ENCODE data around the gene PHYHD1. TPM values are rescaled to one million over a fixed set of nuclear protein-coding genes. Genes with fewer than 3 reads are reported as not detected.
A peak's percentile ranks its signal among the peaks of the same experiment; 100 is the strongest.
"Not testable (repeated sequence)": the region's sequence is repeated elsewhere in the genome, so short reads cannot be mapped to it uniquely, and the experiment has no call there.

Gene PHYHD1
- total RNA-seq, 4 donors from 2014 or later, result 9.5 to 39.3 (median 30.3) TPM

DNA sequence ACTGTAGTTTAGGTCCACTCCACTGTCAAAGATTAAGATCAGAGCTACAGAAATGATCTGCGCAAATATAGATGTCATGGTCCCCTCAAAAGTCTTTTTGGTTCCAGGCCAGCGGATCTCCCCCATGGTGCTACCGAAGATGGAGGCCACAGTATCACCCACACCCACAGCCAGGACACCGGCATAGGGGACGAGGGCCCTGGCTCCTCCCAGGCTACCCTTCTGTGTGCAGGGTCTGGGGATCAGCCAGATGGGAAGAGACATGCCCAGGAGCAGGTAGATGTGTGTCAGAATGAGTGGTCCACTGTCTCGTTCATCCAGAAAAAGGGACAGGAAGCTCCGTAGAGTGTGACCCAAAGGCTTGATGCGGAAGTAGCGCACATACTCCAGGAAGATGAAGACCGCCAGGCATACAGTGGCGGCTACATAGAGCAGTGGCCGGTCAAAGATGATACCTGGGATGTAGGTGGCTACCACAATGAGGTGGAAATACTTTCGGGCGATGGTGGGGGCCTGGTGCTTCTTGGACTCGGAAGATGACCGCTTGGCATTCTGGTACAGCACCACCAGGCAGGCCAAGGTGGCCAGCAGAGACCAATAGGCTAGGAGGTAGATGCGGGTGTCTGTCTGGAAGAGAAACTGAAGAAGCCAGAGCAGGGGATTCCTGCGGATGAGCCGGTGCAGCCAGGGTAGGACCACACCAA is 25.2 kb downstream of the PHYHD1 start:
- intact Hi-C loops (cut with DNase I; ENCODE audit: low total_unique reads), result loop anchor here (2.0 to 5.0 kb wide), 2 partner anchors 63 to 91 kb away; partner anchors contain the start of genes LRRC8A and MIGA2
- Histone ChIP-seq H3K27me3 (no peaks in the 10 kb centered on the region), H3K4me1 (peaks cover 18 to 20% of the 10 kb centered on the region in 2 donors), H3K27ac (peak overlapping the region in 3 of 4 donors; percentile 97 to 100 (median 97)), H3K4me3 (peak overlapping the region in 2 of 4 donors; percentile 96 to 98), H3K9me3 (no peaks in the 10 kb centered on the region), H3K36me3 (peaks cover 0 to 20% of the 10 kb centered on the region in 2 donors)
- ATAC-seq (no peak), DNase-seq (no peak)
- in situ Hi-C loops (cut with MboI; ENCODE audit: low sequenced_read_pairs in 4 of 4), result no loop called here
- no peak for TF ChIP-seq POLR2A (IDR thresholded peaks at IDR 0.05)
- TF ChIP-seq, protein P1, sequence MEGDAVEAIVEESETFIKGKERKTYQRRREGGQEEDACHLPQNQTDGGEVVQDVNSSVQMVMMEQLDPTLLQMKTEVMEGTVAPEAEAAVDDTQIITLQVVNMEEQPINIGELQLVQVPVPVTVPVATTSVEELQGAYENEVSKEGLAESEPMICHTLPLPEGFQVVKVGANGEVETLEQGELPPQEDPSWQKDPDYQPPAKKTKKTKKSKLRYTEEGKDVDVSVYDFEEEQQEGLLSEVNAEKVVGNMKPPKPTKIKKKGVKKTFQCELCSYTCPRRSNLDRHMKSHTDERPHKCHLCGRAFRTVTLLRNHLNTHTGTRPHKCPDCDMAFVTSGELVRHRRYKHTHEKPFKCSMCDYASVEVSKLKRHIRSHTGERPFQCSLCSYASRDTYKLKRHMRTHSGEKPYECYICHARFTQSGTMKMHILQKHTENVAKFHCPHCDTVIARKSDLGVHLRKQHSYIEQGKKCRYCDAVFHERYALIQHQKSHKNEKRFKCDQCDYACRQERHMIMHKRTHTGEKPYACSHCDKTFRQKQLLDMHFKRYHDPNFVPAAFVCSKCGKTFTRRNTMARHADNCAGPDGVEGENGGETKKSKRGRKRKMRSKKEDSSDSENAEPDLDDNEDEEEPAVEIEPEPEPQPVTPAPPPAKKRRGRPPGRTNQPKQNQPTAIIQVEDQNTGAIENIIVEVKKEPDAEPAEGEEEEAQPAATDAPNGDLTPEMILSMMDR (IDR thresholded peaks at IDR 0.05 in 4 of 5, conservative IDR thresholded peaks at IDR 0.05 in 1 of 5), result no peak

- intact Hi-C loops (cut with DNase I; ENCODE audit: low total_unique reads) (loop anchor here (2.0 to 5.0 kb wide), 2 partner anchors 64 to 91 kb away; partner anchors contain the start of genes LRRC8A and MIGA2), in situ Hi-C loops (cut with MboI; ENCODE audit: low sequenced_read_pairs in 4 of 4) (no loop called here)
- H3K27ac ChIP-seq, result peak overlapping the region; percentile 88 to 100 (median 97)
- ATAC-seq (peak in 1 of 2 donors; percentile 34), DNase-seq (peak in 1 of 2 donors; percentile 28)
- H3K4me3 ChIP-seq, result peak overlapping the region; percentile 67 to 98 (median 94)
- peaks cover 0 to 23% of the 10 kb centered on the region in 2 donors for H3K36me3 ChIP-seq
- no peaks in the 10 kb centered on the region for H3K9me3 ChIP-seq
- H3K4me1 ChIP-seq, result peaks cover 18 to 20% of the 10 kb centered on the region in 2 donors
- H3K27me3 ChIP-seq, result no peaks in the 10 kb centered on the region
- TF ChIP-seq, protein P1 (IDR thresholded peaks at IDR 0.05 in 4 of 5, conservative IDR thresholded peaks at IDR 0.05 in 1 of 5), result no peak
- TF ChIP-seq POLR2A (IDR thresholded peaks at IDR 0.05), result no peak
Observed at GRCh38 chr9:128946571-128947276, 25.9 kb downstream of the PHYHD1 start.

DNA sequence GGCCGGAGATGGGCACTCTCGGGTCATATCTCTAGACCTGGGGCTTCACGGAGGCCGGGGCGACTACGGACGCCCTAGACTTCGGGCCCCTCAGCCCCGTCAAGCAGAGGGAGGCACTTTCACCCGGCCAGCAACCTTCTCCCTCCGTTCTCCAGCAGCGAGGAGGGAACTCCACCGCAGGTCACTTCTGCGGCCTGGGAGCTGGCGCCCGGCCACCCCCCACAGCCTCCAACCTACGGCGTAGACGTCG is 26.4 kb downstream of the PHYHD1 start:
- Histone ChIP-seq H3K27me3 (no peaks in the 10 kb centered on the region), H3K36me3 (peaks cover 0 to 27% of the 10 kb centered on the region in 2 donors), H3K27ac (peak overlapping the region; percentile 88 to 100 (median 97)), H3K4me3 (peak overlapping the region; percentile 67 to 98 (median 94)), H3K4me1 (peaks cover 18 to 20% of the 10 kb centered on the region in 2 donors), H3K9me3 (no peaks in the 10 kb centered on the region)
- in situ Hi-C loops (cut with MboI; ENCODE audit: low sequenced_read_pairs in 4 of 4), result no loop called here
- TF ChIP-seq, protein P1 (IDR thresholded peaks at IDR 0.05 in 4 of 5, conservative IDR thresholded peaks at IDR 0.05 in 1 of 5), result no peak
- TF ChIP-seq POLR2A (IDR thresholded peaks at IDR 0.05), result no peak
- DNase-seq (no peak), ATAC-seq (peak; percentile 25 to 44)
- intact Hi-C loops (cut with DNase I; ENCODE audit: low total_unique reads), result loop anchor here (2.0 to 5.0 kb wide), 2 partner anchors 64 to 90 kb away; partner anchors contain the start of genes LRRC8A and MIGA2

DNA sequence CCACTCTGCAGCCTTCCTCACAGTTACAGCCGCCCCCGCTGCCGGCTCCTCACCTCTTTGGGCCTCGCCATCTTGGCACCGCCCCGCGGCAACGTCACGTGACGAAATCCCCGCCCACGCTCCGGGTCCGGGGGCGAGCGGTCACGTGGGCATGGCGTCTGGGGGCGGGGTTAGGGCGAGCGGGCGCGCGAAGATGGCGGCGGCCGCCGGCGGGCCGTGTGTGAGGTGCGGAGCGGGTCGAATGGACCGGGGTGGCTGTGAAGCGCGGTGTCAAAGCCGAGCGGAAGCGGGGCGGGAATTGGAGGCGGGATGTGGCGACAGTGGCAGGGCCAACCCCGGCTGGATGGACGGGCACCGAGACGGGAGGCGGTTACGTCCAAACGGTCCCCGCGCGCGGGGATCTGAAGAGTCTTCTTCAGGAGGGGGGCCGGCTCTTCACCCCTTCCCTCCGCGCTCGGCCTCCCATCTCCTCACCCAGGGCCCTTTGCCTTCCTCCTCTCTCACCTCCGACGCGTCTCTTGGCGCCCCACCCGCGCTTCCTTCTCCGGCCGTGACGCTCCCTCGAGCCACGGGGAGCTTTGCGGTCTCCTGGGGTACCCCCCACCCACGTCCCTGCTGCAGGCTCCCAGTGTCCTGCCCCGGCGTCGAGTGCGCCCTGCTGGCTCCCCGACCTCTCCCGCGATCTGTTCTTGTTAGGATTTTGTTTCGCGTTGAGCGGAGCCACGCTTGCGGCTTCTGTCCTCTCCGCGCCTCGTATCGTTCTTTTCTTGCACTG is 26.9 kb downstream of the PHYHD1 start, which contains the start of the genes DOLK and NUP188:
Gene DOLK, minus strand, starts transcription at position 77 of the 775 bp plus-strand sequence. CDS start 300 bp downstream, outside the sequence.
Gene NUP188, plus strand, starts transcription at position 173 of the 775 bp plus-strand sequence. Its CDS starts 21 bp downstream, at position 194.
- intact Hi-C loops (cut with DNase I; ENCODE audit: low total_unique reads), result loop anchor here (2.0 to 5.0 kb wide), 2 partner anchors 65 to 90 kb away; partner anchors contain the start of genes LRRC8A and MIGA2
- Histone ChIP-seq H3K9me3 (no peaks in the 10 kb centered on the region), H3K36me3 (peaks cover 0 to 32% of the 10 kb centered on the region in 2 donors), H3K4me1 (peaks cover 18 to 20% of the 10 kb centered on the region in 2 donors), H3K27ac (peak within 1 kb of the TSS; percentile 88 to 100 (median 97)), H3K4me3 (peak within 1 kb of the TSS; percentile 67 to 98 (median 94)), H3K27me3 (no peaks in the 10 kb centered on the region)
- peak; percentile 89 to 95 for TF ChIP-seq POLR2A (IDR thresholded peaks at IDR 0.05)
- TF ChIP-seq, protein P1 (IDR thresholded peaks at IDR 0.05 in 4 of 5, conservative IDR thresholded peaks at IDR 0.05 in 1 of 5), result peak in 2 of 5 experiments; percentile 42
- in situ Hi-C loops (cut with MboI; ENCODE audit: low sequenced_read_pairs in 4 of 4), result no loop called here
- peak; percentile 90 to 92 for DNase-seq
- ATAC-seq, result peak; percentile 83 to 88

GRCh38 chr9:128961403-128961802 is 40.6 kb downstream of the PHYHD1 start:
- in situ Hi-C loops (cut with MboI; ENCODE audit: low sequenced_read_pairs in 4 of 4), result not testable (repeated sequence)

More at GRCh38 chr9:128961403-128961802, 40.6 kb downstream of the PHYHD1 start:
- peaks cover 3 to 57% of the 10 kb centered on the region in 2 donors for H3K36me3 ChIP-seq
- ATAC-seq, H3K4me1 ChIP-seq, H3K9me3 ChIP-seq, DNase-seq, H3K27ac ChIP-seq, H3K4me3 ChIP-seq, H3K27me3 ChIP-seq: not testable (repeated sequence)
- intact Hi-C loops (cut with DNase I; ENCODE audit: low total_unique reads), result loop anchor here (10.0 kb wide), 1 partner anchor 387 kb away; no protein-coding TSS in a partner anchor
